DMS153 (cell line): Measurements from ENCODE around the gene DCST1.
A peak's percentile ranks its signal among the peaks of the same experiment; 100 is the strongest.

Experiments
- DNase-seq: peaks from one replicate; lab custom pipeline; 2025; lab: John Stamatoyannopoulos, UW

DCST1 gene

DNA sequence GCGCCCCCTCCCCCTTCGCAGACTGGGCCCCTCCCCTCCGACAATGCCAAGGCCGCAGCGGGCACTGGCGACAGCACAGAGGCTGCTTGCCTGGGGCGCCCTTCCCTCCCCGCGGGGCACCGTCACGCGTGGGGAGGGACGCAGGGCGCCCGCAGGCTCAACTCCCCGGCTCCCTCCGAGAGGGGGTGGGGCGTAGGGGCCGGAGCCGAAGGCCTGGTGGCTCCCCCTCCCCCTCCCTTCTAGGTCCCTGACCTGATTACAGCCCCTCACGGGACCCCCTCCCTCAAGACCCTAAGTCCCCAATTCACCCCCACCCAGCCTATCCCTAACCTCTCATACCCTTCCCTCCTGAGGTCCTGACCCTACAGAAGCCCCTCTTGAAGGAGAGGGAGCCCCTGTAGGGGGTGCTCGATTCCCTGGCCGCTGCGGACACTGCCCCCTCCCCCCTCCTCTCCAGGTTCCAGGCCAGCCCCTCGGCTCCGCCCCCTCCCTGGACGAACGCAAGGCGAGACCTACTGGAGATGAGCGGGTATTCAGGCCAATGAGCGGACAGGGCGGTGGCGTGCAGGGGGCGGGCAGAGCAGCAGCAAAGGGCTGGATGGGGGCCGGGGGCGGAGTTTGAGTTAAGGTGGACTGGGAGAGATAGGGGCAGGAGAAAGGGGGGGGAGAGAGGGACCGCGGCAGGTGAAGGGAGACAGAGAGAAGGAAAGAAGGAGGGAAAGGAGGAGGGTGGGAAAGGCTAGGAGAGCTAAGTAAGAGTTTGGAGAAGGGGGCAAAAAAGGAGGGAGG is 31.8 kb upstream of the DCST1 start:
- peak; percentile 99 for DNase-seq

DNA sequence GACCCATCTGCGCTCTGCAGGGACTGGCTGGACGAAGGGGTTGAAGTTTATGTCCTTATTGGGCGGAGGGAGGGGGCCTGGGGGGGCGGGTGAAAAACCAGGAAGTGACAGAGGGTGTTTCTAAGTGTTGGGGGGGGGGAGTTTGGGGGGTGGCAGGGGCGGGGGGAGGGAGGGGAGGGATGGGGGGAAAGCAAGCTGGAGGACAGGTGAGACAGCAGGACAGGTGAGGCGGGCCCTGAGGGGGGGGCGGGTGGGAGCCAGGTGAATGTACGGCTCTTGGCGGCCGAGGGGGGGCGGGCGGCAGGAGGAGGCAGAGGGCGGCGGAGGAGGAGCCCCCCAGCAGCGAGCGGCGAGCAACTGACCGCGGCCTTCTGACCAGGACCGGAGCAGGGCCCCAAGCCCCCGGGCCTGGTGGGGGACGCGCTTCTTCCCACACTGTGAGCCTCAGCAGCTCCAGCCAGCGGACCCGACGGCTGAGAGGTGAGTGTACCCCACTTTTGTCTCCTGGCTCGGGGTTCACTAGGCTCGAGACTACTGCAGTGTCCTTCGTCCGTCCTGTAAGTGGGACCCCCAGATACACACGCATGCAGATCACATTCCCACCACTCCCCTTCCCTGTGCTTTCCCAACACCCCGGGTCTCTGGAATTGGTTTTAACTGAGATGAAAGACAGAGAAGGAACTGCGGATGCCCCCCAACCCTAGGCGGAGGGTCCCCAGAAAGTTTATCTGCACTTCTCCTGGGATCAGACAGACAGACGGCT is 31.0 kb upstream of the DCST1 start, which contains the start of gene ZBTB7B:
ZBTB7B (plus strand) TSS at position 339 of the 763 bp plus-strand sequence. CDS start 11,859 bp downstream, outside the sequence.
- DNase-seq, result no peak

DNA sequence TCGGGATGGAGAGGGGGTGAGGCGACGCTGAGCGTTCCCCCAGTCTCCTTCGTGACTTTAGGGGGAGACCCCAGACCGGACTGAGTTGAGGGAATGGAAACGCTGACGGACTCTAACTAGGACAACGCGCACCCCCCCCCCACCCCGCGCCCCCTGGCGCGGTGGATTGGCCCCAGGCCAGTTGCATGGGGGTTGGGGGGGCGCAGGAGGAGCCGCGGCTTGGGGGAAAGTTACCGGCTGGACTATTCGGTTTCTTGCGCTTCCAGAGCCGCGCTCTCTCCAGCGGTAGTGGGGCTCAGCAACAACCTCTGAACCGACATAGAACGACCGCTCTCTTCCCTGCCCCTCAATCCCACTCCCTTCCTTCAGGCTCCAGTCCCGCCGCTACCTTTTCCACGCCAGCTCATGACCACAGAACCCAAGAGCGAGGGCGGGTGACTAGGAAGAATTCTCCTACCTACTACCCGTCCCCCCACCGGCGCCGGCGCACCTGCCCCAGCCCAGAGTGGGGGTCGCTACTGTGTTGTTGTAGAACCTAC is 30.3 kb upstream of the DCST1 start:
- DNase-seq, result no peak

DNA sequence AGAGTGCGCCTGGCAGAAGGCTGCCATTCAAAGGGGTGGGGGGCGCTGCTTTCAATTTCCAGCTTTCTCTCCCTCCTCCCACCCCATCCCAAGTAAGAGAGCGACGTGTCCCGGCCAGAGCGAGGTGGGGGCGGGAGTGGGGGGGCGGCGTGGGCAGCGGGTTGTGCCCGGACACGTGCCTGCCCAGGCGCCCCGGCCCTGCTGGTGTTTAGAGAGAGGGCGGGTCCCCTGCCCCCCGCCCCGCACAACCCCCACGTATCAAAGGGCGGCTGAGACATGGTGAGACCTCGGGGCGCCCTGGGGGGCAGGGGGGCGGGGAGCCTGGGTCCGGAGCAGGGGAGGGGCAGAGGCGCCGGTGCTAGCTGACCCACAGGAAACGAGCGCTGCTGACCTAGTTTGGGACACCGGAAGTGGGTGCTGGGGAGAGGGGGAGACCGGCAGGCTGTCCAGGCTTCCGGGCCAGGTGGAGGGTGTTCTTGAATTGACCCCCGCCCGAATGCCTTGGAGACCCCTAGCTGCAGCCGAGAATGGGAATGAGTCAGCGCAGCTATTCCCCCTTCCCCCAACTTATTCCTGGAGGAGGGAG is 29.8 kb upstream of the DCST1 start:
- DNase-seq, result peak; percentile 30

DNA sequence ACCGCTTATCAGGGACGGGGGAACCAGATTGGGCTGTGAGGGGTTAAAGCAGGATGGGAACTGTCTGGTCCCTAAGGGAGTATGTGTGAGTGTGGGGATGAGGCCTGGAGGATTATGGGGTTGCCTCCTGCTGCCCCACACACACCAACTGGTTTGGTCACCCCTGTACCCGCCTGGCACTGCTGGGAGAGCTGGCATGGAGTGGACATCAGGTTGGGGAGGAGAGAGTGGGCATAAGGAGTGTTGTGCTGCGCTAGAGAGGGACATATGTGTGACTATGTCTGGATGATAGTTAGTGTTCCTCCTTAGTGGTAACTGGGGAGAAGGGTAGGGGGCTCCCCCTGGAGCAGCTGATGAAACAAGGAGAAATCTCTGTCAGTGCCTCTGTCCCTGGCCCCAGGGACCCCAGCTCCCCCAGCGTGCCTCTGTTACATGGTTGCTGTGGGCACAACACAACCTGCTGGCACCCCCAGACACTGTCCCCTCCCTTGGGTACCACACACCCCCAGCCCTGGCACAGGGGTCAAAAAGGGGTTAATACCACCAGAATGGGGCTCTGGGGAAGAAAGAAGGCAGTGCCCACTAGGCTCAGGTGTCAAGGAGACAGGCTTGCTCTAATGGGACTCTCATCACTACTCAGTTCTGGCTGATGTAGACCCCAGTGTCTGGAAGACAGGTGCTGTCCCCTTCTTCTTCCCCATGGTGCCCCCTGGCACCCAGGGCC is 29.1 kb upstream of the DCST1 start:
- DNase-seq, result no peak

DNA sequence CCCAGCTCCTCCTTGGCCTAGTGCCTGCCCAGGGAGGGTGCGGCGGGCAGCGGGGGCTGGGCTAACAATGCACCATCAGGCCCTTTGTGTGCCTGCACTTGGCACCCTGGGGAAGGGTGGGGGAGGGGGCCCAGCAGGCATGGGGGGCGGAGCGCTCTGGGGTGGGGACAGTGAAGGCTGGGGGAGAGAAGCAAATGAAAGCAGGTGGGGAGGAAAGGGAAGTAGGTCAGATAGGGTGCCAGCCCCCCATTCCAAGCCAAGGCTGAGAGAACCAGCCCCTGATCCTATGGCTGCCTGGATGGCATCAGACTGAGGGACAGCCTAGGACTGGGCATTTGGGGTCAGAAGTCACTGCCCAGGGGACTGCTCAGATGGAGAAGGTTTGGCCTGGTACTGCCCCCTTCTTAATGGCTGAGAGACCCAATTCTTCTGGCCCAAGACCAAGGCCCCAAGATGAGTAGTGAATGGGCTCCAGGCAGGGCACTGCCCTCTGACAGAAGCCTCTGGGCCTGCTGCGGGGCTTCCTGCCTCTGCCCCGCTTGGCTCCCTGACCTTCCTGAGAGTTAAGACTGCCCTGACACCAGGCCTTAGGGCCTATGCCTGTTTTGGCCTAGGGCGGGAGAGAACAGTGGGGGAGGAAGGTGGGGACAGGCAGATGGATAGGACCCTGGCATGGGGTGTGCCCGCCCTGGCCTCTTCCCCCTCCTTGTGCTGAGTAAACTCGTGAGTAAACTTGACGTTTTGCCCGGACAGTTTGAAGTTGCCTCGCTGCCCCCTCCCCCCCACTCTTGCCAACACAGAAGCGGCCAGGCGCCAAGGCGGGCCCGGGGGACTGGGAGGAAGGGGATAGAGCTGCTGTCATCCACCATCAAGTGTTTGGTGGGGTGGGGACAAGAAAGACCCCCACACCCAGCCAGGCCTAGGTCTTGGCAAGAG is 28.3 kb upstream of the DCST1 start:
- no peak for DNase-seq

DNA sequence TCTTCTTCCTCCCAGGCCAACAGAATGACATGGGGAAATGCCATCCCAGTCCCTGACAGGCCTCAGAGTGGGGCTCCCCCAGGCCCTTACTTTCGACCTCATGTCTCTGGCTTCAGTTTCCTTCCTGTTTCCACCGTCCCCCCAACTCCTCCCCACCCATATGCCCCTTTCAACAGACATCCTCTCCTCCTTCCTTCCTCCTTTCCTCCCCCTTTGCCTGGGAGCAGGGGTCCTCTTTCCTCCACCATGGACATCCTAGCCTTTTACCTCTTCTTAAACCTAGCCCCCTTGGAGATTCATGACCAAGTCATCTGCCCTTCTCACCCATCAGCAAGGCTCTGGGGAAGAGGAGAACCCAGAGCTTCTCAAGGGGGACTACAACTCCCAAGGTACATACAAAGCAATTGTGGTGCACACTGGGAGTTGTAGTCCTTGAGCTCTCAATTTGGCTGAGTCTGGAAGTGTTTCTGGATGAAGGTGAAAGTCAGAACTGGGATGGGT is 27.0 kb upstream of the DCST1 start:
- DNase-seq, result no peak

DNA sequence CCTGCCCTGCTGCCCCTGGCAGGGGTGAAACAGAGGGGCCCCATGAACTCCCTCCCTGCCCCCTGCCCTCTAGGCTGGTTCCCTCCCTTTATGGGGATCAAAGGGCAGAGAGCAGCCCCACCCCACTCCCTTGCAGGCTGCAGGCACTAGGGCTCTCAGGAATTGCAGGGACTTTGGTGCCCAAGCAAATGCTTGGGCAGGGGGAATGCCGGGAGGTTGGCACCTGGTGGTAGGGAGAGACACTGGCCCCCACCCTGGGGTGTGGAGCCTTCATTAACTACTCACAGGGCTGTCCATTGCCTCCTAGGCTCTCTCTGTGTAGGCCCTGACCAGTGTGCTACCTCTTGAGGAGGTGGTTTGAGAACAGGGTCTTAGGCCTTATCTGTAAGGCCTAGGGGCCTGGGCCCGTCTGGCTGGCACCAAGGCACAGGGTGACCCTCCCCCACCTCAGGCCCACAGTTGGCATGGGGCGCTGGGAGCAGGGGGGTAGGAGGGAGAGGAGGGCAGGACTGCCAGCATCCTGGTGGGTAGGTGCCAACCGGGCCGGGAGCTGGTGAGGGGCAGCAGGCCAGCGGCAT is 26.3 kb upstream of the DCST1 start:
- DNase-seq, result no peak

DNA sequence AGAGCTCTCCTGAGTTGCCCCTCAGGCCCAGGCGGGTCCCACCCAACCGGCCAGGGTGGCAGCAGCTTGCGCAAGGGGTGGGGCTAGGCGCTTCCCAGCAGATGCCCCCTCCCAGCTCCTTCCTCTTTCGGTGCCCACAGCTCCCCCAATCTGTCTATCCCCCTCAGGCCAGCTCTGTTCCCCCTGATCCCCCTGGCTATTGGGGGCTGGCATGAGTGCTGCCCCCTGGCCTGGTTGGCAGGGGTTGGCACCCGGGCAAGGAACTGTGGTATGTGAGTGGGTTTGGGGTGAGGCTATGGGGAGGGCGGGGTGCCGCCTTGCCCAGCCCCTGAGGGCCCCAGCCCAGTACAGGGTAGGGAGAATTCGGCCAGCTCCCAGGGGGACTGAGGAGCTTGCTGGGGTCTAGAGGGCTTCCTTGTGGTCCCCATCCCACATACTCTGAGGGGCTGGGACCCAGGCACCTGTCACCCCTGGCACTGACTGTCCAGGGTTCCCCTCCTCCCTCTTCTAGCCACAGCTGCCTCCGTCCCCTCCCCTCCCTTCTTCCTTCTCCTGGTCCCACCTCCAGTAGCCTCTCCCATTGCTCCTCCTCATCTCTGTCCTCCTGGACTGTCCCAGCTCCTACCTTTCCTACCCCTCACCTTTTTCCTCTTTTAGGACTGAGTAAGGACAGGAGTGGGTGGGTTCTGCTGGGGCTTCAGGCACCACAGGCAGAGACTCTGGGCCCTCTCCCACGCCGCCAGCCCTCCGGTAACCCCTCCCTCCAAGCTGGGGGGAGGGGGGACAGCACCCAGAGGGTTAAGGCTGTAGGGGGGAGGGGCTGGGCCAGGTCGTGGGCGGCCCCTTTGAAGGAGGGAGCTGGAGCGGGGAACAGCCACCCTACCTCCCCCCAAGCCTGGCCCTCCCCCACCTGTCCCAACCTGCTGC is 25.3 kb upstream of the DCST1 start:
- DNase-seq, result no peak

DNA sequence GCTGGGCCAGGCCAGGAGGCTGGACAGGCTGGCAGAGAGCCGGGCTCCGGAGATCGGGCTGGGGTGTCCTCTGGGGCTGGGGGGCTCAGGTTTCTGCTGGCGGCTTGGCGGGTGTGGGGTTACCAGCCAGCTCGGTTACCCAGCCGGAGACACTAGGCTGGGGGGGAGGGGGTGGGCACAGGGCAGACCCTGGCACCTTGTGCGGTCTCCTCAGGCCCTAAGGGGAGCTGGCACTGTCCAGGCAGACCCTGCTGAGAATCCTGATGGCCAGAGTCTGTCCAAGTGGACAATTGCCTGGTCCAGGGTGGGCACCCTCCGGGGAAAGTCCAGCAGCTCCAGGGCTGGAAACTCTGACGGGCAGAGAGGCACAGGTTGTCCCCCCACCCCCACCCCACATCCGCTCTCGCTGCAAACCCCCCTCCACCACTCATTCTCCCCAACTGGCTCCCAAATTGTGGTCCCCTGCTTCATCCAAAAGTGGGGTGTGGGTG is 24.4 kb upstream of the DCST1 start:
- DNase-seq, result no peak

DNA sequence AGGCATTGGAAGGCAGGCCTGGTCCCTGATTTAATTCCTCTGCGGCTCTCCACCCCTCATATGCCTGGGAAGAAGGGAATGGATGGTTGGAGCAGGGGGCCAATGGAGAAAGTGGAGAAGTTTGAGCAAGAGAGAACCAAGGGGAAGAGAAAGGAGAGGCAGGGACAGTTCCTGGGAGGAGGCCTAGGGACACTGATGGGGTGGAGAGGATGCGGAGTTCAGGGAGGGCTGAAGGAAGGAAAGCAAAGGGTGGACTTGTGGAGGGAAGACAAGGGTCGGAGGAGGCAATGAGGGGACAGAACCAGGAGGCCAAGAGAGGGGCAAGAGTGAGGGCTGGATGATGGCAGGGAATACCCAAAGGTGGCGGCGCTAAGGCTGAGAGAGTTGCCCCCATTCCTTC is 23.9 kb upstream of the DCST1 start:
- DNase-seq, result no peak

DNA sequence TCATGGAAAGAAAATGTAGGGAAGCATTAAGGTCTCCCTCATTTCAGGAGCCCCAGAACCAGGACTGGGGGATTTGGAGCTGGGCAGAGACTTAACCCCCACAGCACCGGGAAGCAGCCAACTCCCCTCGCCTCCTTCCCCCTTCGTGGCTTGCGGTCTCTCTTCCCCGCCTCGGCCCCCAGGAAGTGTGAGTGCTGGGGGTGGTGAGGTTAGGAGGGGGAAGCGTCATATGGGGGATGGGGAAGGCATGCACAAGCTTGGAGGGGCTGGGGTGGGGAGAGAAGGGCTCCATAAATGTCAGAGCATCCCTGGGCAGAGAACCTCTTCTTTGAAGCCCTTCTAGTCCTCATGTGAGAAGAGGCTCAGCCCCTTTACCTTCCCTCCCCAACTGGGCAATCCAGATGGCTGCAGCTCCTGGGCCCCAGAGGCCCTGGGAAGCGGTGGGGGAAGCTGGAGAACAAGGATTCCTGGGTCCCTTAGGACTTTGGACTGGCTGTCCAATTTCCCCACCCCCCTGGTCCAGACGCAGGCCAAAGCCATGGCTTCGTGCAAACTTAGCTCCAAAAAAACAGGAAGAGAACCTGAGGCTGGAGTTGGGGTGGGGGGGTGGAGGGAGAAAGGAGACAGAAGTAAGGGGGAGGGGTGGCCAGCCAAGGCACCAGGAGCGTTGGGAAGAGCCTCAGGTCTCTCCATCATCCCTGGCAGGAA is 23.3 kb upstream of the DCST1 start:
- DNase-seq, result no peak

DNA sequence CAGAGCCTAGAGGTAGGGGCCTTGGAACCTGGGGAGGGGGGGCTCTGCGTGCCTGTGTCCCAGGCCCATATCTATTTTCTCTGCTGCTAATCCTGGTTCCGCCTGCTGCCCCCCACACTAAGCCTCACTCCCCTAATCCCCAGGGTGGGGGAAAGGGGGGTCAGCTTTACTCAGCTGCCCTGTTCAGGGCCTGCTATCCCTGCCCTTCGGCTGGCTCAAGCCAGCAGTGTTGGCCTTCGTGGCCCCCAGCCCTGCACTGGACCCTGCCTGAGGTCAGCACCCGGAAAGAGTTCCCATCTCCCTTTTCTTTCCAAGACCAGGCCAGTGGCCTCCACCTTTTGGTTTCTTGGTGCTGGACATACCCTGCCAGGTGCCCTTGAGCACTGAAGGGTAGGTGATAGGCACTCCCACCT is 22.6 kb upstream of the DCST1 start:
- DNase-seq, result no peak

DNA sequence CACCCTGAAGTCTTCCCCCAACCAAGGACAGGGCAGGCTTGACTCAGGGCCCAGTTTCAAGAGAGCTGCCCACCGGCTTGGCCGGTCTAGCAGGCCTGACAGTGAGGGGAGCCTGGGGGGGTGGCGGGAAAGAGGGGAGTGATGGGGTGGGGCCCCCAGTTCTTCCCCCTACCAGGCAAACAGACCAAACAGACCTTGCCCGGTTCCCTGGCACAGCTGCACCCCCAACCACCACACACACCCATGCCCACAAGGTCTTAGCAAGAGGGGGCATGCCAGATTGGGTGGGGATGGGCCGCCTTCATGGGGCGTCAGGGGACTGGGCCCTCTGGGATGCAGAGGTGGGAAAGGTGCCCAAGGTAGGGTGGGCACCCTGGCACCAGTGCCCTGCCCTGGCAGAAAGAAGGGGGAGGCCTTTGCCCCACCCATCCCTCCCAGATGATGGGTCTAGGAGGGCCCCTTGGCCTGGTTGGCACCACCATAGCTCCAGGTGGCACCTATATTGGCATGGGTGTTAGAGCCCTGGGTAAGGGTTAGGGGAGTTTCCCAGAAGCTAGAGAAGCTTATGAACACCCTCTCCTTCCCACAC is 22.1 kb upstream of the DCST1 start:
- DNase-seq, result no peak

DNA sequence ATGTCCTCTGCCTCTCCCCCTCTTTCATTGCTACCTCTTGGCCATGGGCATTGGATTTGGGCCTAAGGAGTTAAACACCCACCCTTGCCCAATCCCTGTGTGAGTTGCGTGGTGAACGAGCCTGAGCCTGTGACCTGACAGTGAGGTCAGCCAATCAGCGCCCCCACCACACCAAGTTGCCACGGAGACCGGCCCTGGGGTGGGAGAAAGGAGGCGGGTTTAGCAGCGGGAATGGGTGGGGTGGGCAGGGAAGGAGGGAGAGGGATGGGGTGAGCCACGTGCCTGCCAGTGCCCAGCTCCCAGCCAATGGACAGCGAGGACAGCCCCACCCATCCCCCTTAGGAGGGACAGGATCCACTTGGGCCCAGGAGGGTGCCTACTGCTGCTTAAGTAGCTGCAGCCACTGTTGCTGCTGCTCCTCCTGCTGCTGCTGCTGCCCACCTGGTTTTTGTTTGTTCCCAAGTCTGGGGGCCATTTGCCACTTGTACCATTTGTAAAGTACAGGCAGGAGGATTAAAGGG is 21.5 kb upstream of the DCST1 start:
- DNase-seq, result no peak

DNA sequence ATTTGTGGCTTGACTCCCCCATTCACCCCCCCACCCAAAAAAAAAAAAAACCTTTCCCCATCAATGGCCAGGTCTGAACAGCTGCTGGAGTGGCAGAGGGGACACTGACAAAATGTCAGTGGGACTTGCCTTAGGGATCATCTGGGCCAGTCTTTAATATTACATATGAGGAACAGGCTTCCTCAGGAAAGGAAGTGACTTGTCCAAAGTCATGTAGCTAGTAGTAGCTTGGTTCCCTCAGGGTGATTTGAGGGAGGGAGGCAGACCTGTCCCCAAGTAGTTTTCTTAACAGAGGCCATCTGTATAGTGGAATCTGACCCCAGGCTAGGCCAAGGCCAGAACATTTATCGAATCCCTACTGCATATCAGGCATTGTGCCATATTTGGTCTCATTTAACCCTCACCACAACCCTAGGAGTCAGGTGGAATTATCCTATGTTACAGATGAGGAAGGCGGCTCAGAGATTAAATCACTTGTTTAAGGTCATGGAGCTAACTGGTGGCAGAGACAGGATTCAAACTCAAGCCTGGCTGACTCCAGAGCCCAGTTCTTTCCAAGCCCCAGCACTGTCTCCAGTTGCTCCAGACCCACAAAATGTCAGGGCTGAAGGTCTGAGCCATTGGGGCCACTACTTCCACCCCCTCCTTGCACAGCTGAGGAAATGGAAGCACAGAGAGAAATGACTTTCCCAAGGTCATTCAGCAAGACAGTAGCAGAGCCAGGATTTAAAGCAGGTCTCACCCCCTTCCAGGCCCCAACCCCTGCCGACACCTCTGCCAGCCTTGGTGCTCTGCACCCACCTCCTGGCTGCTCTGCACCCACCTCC is 20.6 kb upstream of the DCST1 start:
- no peak for DNase-seq

DNA sequence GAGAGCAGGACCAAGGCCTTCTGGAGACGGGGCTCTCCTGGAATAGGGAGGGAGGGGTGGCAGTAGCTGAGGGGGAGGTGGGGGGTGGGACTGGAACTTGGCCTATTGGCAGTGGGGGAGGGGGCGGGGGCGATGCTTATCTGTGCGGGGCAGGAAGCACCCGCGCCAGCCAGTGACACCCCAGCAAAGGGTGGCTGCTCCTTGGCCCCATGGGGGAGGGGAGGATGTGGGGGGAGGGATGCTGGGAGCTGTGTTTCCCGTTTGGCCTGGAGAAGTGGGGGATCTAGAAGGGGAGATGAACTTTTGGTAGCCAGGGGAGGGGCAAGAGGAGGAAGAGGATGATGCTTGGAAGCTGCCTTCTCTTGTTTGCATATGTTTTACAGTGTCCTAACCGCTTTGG is 20.0 kb upstream of the DCST1 start:
- no peak for DNase-seq
